HAP-1 (cell line): Measurements from ENCODE around the gene OXA1L.
"Not testable (repeated sequence)": the region's sequence is repeated elsewhere in the genome, so short reads cannot be mapped to it uniquely, and the experiment has no call there.

Experiments used
- DNase-seq, 2 experiments: peaks; one replicate each; pipeline ENCODE4 v3.0.0-alpha.2; 2016 to 2020; ENCODE audit warnings: low spot score in 2 of 2
- H3K27me3 ChIP-seq: fragments of 250-450 bp; sonication (Bioruptor Pico); 2 replicates; pipeline ENCODE4 v1.5.1; 2020; ENCODE audit warnings: low read depth, mild to moderate bottlenecking, moderate library complexity
- H3K36me3 ChIP-seq: fragments of 250-450 bp; sonication (Bioruptor Pico); replicated peaks from 2 replicates; pipeline ENCODE4 v1.5.1; 2020; ENCODE audit warnings: mild to moderate bottlenecking
- H3K4me1 ChIP-seq: fragments of 250-450 bp; sonication (Bioruptor Pico); 2 replicates; pipeline ENCODE4 v1.5.1; 2020; ENCODE audit warnings: mild to moderate bottlenecking
- H3K4me3 ChIP-seq: fragments of 250-450 bp; sonication (Bioruptor Pico); 2 replicates; pipeline ENCODE4 v1.5.1; 2020; ENCODE audit warnings: mild to moderate bottlenecking, moderate library complexity
- H3K9me3 ChIP-seq: fragments of 250-450 bp; sonication (Bioruptor Pico); 2 replicates; pipeline ENCODE4 v1.5.1; 2020; ENCODE audit warnings: mild to moderate bottlenecking, moderate library complexity
- in situ Hi-C: fragments of 300-500 bp; cut with MboI; formaldehyde crosslinking; loops from 3 replicates; pipeline ENCODE4 v1.14.3; 2020; ENCODE audit warnings: low sequenced_read_pairs, inconsistent platforms, mixed read lengths

The OXA1L gene

DNA sequence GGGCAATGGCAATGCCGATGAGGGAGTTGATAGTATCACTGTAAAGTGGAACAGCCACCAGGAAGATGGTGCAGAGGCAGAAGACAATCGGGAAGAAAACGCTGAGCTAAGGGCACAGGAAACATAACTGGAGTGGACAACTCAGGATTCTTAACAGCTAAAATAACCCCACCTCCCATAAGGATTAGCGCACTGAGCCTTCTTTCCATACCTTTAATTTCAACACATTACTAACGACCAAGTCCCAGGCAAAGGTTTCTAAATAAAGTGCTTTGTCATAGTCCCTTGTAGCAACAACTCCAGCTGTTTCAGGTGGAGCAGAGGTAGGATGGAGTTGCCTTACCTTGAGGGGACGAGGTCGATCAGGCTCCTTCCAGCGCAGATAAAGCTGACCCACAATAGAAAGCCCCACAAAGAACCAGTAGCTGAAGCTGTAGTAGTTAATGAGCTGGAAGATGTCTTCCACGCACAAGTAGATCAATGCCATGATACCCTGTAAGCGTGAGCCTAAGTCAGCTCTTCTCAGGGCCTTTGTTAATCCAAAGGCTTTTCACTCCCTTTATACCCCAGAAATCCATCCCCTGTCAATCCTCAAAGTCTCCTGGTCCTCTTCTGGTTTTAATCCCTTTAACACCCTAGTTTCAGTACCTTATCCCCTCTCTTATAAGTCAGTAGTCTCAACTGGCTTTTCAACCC, 7.7 kb downstream of the OXA1L start:
- in situ Hi-C loops: no loop called here
- Histone ChIP-seq H3K4me3 (no peak overlapping the region), H3K4me1 (no peaks in the 10 kb centered on the region), H3K36me3 (peaks cover 39% of the 10 kb centered on the region), H3K27me3 (no peaks in the 10 kb centered on the region), H3K9me3 (no peaks in the 10 kb centered on the region)
- no peak for DNase-seq

DNA sequence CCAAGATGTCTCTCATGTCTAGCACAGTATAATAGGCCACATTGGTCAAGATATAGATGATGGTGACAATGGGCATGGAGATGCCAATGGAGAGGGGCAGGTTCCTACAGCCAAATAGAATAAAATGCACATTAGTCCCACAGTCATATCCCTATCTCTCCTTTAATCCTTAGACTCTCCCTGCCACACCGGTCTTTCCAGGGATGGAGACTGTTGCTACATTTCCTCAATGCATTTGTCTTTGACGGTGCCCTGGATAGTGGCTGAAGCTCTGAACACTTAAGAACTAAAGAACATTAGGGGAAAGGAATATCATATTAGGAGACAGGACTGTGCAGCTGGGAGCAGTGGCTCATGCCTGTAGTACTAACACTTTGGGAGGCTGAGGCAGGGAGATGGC, 9.7 kb downstream of the OXA1L start:
- in situ Hi-C loops: no loop called here
- H3K4me3 ChIP-seq: no peak overlapping the region
- H3K9me3 ChIP-seq: no peaks in the 10 kb centered on the region
- no peaks in the 10 kb centered on the region for H3K4me1 ChIP-seq
- H3K36me3 ChIP-seq: peaks cover 19% of the 10 kb centered on the region
- H3K27me3 ChIP-seq: no peaks in the 10 kb centered on the region
- no peak for DNase-seq

DNA sequence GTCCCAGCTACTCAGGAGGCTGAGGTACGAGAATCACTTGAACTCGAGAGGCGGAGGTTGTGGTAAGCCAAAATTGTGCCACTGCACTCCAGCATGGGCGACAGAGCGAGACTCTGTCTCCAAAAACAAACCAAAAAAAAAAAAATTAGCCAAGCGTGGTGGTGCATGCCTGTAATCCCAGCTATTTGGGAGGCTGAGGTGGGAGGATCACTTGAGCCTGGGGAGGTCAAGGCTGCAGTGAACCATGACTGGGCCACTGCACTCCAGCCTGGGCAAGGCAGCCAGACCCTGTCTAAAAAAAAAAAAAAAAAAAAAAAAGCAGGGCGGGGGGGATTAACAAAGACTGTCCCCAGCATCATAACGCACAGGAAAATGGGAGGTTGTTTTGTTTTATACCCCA, 10.4 kb downstream of the OXA1L start:
- in situ Hi-C loops, H3K4me1 ChIP-seq, DNase-seq, H3K27me3 ChIP-seq, H3K9me3 ChIP-seq, H3K4me3 ChIP-seq: not testable (repeated sequence)
- peaks cover 12% of the 10 kb centered on the region for H3K36me3 ChIP-seq

DNA sequence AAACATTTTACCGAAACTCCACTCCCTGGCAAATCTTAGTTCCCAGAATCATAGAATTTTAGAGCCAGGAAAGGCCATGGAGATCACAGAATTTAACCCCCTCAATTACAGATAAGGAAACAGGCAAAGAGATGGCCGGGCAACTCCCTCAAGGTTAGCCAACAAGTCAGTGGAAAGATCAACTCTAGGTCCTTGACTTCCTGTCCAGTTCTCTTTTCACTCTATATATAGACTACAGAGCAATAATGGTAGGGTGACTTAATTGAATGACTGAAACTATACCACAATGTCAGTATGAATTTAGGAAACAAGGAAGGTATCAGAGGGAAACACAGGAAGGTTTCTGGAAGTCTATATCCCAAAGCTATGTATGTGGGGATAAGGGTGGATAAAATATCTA, 11.6 kb downstream of the OXA1L start:
- Histone ChIP-seq H3K4me1 (no peaks in the 10 kb centered on the region), H3K36me3 (peaks cover 5% of the 10 kb centered on the region), H3K27me3 (no peaks in the 10 kb centered on the region), H3K9me3 (no peaks in the 10 kb centered on the region), H3K4me3 (no peak overlapping the region)
- DNase-seq: no peak
- in situ Hi-C loops: no loop called here

DNA sequence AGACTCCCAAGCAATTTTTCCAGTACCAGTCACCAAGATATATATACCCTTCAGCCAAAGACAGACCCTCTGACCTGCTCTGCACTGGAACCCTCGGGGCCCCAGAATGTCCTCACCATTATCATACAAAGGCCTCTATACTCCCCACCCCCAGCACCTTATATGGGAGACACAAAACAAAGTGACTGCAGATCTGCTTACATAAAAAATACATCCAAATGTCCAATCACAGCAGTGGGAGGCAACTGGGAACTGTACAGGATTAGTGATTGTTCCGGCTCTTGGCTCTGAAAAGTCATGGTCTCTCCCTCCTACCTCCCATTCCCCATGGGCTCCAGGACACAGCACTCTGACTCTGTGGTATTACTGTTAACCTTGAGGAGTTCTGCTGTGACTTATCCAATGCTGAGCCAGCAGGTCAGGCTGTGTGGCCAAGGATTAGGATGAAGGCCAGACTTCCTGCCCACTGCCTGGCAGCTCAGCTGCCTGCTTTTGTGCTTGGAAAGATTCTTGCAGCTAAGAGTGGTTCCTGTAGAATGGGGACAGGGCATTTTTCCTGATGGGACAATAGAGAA, 13.7 kb downstream of the OXA1L start:
- Histone ChIP-seq H3K4me3 (no peak overlapping the region), H3K36me3 (no peaks in the 10 kb centered on the region), H3K4me1 (no peaks in the 10 kb centered on the region), H3K9me3 (no peaks in the 10 kb centered on the region), H3K27me3 (no peaks in the 10 kb centered on the region)
- no peak for DNase-seq
- in situ Hi-C loops: no loop called here

DNA sequence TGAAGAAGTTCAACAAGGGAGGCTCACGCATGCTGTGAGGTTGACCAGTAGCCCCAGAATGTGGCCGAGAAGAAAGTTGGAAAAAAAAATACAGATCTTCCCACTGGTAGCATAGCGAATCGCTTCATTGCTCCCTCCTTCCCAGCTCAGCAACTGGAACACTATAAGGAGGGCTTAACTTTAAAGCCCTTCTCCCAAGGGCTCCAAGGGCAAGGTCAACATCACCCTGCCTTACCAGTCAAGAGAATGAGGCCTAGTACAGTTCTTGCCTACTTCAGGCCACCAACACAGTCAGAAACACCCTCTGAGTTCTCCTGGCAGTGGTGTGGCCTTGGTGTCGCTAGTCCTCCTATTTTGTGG, 14.4 kb downstream of the OXA1L start:
- DNase-seq: no peak
- in situ Hi-C loops: no loop called here
- no peaks in the 10 kb centered on the region for H3K4me1 ChIP-seq
- H3K36me3 ChIP-seq: no peaks in the 10 kb centered on the region
- H3K9me3 ChIP-seq: no peaks in the 10 kb centered on the region
- H3K27me3 ChIP-seq: no peaks in the 10 kb centered on the region
- no peak overlapping the region for H3K4me3 ChIP-seq

DNA sequence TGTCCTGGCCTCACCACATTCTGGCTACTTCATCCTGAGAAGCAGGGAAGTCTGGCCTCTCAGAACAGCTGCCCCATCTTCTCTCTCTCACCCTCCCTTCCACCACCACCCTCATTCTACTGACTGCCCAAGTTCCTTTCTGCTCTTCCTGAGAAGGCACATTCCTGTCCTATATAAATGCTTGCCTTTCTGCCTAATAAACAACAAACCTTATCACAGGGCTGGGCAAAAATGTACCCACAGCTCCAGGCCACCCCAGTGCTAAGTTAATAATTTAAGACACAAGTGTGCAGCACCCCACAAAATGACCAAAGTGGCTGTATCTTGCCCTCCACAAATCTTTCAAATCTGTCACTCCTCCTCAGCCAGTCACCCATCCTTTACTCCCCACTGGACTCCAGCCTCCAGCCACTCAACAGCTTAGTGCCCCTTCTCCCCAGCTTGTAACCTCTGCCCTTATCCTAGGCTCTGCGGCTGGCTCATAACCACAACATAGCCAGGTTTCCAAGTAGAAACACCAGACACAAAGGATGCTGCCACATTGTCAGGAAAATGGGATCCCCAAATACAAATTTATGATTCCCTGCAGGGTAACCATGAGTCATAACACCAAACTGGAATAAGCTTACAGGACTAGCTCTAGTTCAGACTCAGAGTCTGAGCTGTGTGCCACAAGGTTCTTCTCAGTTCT, 15.0 kb downstream of the OXA1L start:
- Histone ChIP-seq H3K36me3 (no peaks in the 10 kb centered on the region), H3K4me3 (no peak overlapping the region), H3K27me3 (no peaks in the 10 kb centered on the region), H3K9me3 (no peaks in the 10 kb centered on the region), H3K4me1 (no peaks in the 10 kb centered on the region)
- in situ Hi-C loops: no loop called here
- DNase-seq: no peak

DNA sequence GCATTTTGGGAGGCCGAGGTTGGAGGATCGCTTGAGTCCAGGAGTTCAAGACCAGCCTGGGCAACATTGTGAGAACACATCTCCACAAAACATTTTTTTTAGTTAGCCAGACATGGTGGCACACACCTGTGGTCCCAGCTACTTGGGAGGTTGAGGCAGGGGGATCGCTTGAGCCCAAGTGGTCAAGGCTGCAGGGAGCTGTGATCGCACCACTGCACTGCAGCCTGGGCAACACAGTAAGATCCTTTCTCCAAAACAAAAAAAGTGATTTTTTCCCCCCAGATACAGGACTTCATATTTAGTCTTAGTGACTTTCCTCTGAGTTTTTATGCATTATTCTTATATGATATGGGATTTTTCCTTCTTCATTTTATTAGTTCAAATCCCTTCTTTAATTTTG, 20.2 kb downstream of the OXA1L start:
- H3K4me3 ChIP-seq: no peak overlapping the region
- H3K27me3 ChIP-seq: no peaks in the 10 kb centered on the region
- H3K9me3 ChIP-seq: no peaks in the 10 kb centered on the region
- H3K4me1 ChIP-seq: no peaks in the 10 kb centered on the region
- H3K36me3 ChIP-seq: no peaks in the 10 kb centered on the region
- in situ Hi-C loops: no loop called here
- no peak for DNase-seq

DNA sequence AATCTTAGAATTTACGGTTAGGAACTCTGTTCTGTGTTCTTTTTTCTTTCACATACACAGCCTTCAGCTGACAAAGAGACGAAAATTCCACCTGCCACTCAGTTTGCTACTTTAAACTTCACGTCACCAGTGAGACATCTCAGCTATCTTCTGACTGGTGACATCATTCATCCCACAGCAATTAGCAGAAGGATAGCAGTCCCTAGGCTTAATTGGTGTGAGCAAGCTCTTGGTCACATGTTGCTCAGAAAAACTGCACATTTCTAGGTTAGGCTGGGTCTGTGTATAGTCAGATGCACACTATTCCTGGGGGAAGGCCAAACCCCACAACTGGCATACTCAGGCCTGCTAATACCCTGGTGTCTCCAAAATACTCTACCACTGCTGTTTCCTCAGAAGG, 24.8 kb downstream of the OXA1L start:
- in situ Hi-C loops: no loop called here
- DNase-seq: no peak

DNA sequence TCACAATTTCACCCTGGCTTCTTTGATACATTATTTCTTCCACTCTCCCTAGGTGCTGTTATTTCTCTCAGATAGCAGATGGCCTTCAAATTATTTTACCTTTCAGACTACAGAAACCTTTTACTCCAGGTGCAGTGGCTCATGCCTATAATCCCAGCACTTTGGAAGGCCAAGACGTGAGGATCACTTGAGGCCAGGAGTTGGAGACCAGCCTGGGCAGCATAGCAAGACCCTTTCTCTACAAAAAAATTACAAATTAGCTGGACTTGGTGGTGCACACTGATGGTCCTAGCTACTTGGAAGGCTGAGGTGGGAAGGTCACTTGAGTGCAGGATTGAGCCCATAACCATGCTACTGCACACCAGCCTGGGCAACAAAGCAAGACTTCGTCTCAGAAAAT, 25.7 kb downstream of the OXA1L start:
- Histone ChIP-seq H3K27me3 (peaks cover 7% of the 10 kb centered on the region; the same call in 1 of the 2 replicates), H3K36me3 (no peaks in the 10 kb centered on the region), H3K4me3 (no peak overlapping the region), H3K9me3 (no peaks in the 10 kb centered on the region), H3K4me1 (no peaks in the 10 kb centered on the region)
- DNase-seq: no peak
- in situ Hi-C loops: no loop called here

More for the DNA sequence above, 24.8 kb downstream of the OXA1L start:
- Histone ChIP-seq H3K4me1 (no peaks in the 10 kb centered on the region), H3K27me3 (peaks cover 3% of the 10 kb centered on the region; the same call in 1 of the 2 replicates), H3K9me3 (no peaks in the 10 kb centered on the region), H3K36me3 (no peaks in the 10 kb centered on the region), H3K4me3 (no peak overlapping the region)

DNA sequence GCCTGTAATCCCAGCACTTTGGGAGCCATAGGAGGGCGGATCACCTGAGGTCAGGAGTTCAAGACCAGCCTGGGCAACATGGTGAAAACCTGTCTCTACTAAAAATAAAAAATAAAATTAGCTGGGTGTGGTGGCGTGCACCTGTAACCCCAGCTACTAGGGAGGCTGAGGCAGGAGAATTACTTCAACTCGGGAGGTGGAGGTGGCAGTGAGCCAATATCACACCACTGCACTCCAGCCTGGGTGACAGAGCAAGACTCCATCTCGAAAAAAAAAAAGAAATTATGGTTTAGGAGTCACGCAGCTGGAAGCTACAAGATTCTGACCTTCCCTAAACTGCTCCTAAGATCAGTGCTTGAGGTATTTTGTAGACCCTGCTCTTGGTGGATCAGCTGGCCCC, 27.1 kb downstream of the OXA1L start:
- H3K36me3 ChIP-seq, H3K27me3 ChIP-seq, H3K9me3 ChIP-seq, H3K4me3 ChIP-seq, DNase-seq, in situ Hi-C loops, H3K4me1 ChIP-seq: not testable (repeated sequence)

DNA sequence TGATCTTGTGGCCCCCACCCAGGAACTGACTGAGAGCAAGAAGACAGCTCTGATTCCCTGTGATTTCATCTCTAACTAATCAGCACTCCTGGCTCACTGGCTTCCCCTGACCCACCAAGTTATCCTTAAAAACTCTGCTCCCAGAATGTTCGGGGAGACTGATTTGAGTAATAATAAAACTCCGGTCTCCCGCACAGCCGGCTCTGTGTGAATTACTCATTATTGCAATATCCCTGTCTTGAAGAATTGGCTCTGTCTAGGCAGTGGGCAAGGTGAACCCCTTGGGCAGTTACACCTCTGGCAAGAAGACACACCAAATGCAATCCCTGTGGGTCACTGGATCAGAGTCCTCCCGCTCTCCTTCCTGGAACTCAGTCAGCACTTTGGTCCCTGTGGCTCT, 27.5 kb downstream of the OXA1L start:
- in situ Hi-C loops: no loop called here
- H3K9me3 ChIP-seq: no peaks in the 10 kb centered on the region
- no peak for DNase-seq
- no peak overlapping the region for H3K4me3 ChIP-seq
- H3K27me3 ChIP-seq: peaks cover 7% of the 10 kb centered on the region; the same call in 1 of the 2 replicates
- no peaks in the 10 kb centered on the region for H3K36me3 ChIP-seq
- H3K4me1 ChIP-seq: no peaks in the 10 kb centered on the region

DNA sequence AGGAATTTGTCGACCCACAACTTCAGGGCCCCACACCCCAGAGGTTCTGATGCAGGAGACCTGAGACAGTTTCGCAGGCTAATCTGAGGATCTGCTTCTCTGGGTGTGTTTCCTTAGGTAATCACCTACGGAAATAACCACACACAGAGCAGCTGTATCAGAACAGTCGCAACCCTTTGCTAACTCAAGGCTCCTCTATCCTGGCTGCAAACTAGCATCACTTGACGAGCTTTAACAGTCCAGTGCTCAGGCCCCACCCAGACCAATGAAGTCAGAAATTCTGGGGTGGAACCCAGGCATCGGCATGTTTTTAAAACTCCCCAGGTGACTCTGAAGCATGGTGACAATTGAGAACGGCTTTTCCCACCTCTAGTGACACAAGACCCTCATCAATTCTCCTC, 28.1 kb downstream of the OXA1L start:
- H3K4me1 ChIP-seq: no peaks in the 10 kb centered on the region
- H3K9me3 ChIP-seq: no peaks in the 10 kb centered on the region
- H3K27me3 ChIP-seq: peaks cover 7% of the 10 kb centered on the region; the same call in 1 of the 2 replicates
- H3K36me3 ChIP-seq: no peaks in the 10 kb centered on the region
- no peak for DNase-seq
- no peak overlapping the region for H3K4me3 ChIP-seq
- in situ Hi-C loops: no loop called here

DNA sequence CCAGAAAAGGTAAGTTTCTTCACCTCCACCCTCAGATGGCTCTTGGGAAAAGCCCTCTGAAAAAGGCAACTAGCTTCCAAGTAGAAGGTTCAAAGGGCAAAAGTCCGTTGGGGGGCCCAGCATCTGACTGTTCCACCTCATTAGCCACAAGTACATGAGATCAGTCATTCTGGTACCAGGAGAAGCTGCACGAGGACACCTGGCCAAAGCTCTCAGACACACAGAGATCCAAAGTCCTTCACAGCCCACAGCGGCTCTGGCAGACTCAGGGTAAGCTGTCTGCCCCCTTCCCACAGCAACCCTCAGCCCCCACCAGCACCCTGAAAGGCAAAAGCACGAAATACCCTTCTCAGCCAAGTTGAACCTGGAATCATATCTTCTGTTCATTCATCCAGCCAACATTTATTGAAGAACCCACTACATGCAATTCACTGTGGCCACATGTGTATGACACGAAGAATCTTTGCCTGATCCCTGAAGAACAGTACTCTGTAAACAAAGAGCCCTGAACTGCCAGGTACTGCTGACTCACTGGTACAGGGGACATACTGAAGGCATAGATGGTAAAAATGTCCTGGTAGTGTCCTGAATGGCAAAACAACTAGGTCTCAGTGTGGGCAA, 29.7 kb downstream of the OXA1L start:
- peaks cover 7% of the 10 kb centered on the region; the same call in 1 of the 2 replicates for H3K27me3 ChIP-seq
- DNase-seq: no peak
- no peaks in the 10 kb centered on the region for H3K4me1 ChIP-seq
- in situ Hi-C loops: no loop called here
- no peaks in the 10 kb centered on the region for H3K9me3 ChIP-seq
- H3K36me3 ChIP-seq: no peaks in the 10 kb centered on the region
- H3K4me3 ChIP-seq: no peak overlapping the region
